Measurements from ENCODE around the gene CYP2C18.
"Not testable (repeated sequence)": the region's sequence is repeated elsewhere in the genome, so short reads cannot be mapped to it uniquely, and the experiment has no call there.

CYP2C18 gene

DNA sequence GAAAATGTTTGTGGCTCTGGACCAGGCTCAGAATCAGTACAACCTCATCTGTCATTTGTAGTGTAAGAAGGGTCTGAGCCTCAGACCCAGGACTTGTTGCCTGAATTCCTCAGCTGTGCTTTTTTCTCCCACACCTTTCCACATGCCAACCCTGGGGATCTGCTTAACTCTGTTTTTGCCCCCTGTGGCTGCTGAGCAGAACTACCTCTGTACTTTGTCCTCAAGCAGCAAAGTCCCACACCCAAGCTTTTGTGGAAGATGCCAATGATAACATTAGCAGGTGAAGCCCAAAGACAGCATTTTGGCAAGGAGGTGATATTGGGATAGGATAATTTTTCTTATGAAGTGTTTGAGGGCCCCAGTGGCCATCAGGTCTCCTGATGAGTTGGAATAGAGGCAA, 5.8 kb upstream of the CYP2C18 start:
- no peaks in the 10 kb centered on the region for H3K36me3 ChIP-seq
- H3K27me3 ChIP-seq: peaks cover 0 to 3% of the 10 kb centered on the region in 2 donors
- no peaks in the 10 kb centered on the region for H3K9me3 ChIP-seq
- no peak overlapping the region for H3K27ac ChIP-seq
- TF ChIP-seq, protein P1, sequence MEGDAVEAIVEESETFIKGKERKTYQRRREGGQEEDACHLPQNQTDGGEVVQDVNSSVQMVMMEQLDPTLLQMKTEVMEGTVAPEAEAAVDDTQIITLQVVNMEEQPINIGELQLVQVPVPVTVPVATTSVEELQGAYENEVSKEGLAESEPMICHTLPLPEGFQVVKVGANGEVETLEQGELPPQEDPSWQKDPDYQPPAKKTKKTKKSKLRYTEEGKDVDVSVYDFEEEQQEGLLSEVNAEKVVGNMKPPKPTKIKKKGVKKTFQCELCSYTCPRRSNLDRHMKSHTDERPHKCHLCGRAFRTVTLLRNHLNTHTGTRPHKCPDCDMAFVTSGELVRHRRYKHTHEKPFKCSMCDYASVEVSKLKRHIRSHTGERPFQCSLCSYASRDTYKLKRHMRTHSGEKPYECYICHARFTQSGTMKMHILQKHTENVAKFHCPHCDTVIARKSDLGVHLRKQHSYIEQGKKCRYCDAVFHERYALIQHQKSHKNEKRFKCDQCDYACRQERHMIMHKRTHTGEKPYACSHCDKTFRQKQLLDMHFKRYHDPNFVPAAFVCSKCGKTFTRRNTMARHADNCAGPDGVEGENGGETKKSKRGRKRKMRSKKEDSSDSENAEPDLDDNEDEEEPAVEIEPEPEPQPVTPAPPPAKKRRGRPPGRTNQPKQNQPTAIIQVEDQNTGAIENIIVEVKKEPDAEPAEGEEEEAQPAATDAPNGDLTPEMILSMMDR (IDR thresholded peaks at IDR 0.05): no peak
- intact Hi-C loops (cut with DNase I; ENCODE audit: low total_unique reads): no loop called here
- no peak for DNase-seq
- no peak overlapping the region for H3K4me3 ChIP-seq
- no peaks in the 10 kb centered on the region for H3K4me1 ChIP-seq

DNA sequence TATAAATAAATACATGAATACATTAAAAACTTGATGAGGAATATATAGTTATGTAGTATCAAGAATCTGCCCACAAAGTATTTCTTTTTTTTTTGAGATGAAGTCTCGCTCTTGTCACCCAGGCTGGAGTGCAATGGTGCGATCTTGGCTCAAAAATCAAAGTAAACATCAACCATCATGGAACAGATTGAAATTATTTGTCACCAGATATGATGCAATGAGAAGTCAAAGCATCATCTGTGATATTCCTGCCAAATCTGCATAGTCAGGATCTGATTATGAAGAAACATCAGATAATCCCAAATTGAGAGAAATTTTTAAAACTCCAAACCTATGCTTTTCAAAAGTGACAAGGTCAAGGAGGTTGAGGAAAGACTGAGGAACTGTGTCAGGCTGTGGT, 5.1 kb upstream of the CYP2C18 start:
- Histone ChIP-seq H3K27ac (no peak overlapping the region), H3K4me3 (no peak overlapping the region), H3K27me3 (peaks cover 0 to 3% of the 10 kb centered on the region in 2 donors), H3K36me3 (no peaks in the 10 kb centered on the region), H3K9me3 (no peaks in the 10 kb centered on the region), H3K4me1 (no peaks in the 10 kb centered on the region)
- TF ChIP-seq, protein P1 (IDR thresholded peaks at IDR 0.05): no peak
- intact Hi-C loops (cut with DNase I; ENCODE audit: low total_unique reads): no loop called here
- no peak for DNase-seq

DNA sequence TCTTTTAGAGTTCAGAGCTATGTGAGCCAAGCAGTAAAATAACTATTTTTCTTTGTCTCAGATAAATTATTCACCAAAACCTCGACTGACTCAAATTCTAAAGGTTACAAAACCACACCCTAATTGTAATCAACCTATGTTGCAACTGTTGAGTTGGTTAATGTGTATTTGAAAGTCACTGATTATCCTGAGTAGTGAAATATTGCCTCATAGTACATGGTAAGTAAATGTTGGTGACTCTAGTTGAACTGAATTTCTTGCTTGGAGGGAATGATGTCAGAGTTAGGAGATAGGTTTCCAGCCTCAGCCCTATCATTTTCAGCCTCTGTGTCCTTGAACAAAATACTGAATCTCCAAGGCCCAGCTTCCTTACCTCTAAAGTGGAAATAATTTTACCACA, 3.0 kb upstream of the CYP2C18 start:
- intact Hi-C loops (cut with DNase I; ENCODE audit: low total_unique reads): no loop called here
- no peak overlapping the region for H3K27ac ChIP-seq

DNA sequence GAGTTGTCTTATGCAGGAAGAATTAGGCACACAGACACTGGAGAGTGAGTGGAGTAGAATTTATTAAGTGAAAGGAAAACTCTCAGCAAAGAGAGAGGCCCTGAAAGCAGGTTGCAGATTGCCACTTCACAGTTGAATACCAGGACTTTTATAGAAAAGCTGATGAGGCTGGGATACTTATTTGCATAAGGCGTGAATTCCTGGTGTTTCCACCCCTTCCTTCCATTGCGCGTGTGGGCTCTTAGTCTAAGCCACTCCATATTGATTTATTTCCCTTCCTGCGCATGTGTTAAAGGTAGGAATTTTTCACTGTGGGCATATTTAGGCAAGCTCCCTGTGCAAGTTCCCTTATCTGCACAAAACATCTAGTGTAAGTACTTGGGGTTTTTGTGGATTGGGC, 893 bp upstream of the CYP2C18 start:
- H3K27ac ChIP-seq; H3K27me3 ChIP-seq; H3K4me3 ChIP-seq; H3K36me3 ChIP-seq; DNase-seq; H3K4me1 ChIP-seq; H3K9me3 ChIP-seq; intact Hi-C loops (cut with DNase I; ENCODE audit: low total_unique reads): not testable (repeated sequence)

More for the DNA sequence above, 3.0 kb upstream of the CYP2C18 start:
- Histone ChIP-seq H3K4me3 (no peak overlapping the region), H3K36me3 (no peaks in the 10 kb centered on the region), H3K9me3 (peaks cover 0 to 7% (median 0%) of the 10 kb centered on the region in 3 donors), H3K4me1 (no peaks in the 10 kb centered on the region), H3K27me3 (peaks cover 0 to 3% of the 10 kb centered on the region in 2 donors)
- DNase-seq: no peak
- TF ChIP-seq, protein P1 (IDR thresholded peaks at IDR 0.05): no peak

DNA sequence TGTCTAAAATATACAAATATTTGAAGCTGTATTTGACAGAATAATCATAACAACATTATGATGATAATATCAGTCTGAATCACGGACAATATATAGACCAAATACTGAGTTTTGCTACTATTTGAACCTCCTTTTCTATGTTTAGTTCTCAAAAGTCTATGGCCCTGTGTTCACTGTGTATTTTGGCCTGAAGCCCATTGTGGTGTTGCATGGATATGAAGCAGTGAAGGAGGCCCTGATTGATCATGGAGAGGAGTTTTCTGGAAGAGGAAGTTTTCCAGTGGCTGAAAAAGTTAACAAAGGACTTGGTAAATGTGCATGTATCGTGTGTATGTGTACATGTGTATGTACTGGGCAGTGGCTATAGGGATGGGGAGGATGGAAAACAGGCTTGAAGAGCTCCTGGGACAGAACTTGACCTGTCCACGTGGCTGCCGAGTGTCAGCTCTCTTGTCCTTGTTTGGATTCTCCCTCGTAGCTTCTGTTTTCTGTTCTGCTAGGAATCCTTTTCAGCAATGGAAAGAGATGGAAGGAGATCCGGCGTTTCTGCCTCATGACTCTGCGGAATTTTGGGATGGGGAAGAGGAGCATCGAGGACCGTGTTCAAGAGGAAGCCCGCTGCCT, 4.2 kb downstream of the CYP2C18 start:
- TF ChIP-seq, protein P1 (IDR thresholded peaks at IDR 0.05): no peak
- intact Hi-C loops (cut with DNase I; ENCODE audit: low total_unique reads): no loop called here
- Histone ChIP-seq H3K27me3 (no peaks in the 10 kb centered on the region), H3K36me3 (no peaks in the 10 kb centered on the region), H3K4me1 (no peaks in the 10 kb centered on the region), H3K4me3 (no peak overlapping the region), H3K27ac (no peak overlapping the region), H3K9me3 (peaks cover 0 to 7% (median 0%) of the 10 kb centered on the region in 3 donors)
- no peak for DNase-seq

DNA sequence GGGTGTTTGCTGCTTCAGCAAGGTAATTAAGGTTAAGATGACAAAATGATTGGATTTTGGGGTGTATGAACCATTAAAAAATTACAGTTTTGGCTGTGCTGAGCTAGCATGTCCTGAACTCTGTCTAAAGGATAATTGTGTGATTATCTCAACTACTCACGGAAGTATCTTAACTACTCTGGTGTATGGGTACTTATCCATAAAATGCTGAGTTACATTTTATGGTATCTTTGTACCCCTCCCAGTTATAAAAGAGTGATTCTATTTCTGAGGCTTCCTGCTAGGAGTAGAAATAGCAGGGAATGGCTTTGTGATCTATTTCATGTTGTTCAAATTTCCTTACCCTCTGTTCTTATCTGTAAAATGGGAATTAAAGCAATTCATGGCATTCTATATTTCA, 22.6 kb downstream of the CYP2C18 start:
- Histone ChIP-seq H3K27me3 (no peaks in the 10 kb centered on the region), H3K4me3 (no peak overlapping the region), H3K4me1 (no peaks in the 10 kb centered on the region), H3K9me3 (no peaks in the 10 kb centered on the region), H3K27ac (no peak overlapping the region), H3K36me3 (no peaks in the 10 kb centered on the region)
- TF ChIP-seq, protein P1 (IDR thresholded peaks at IDR 0.05): no peak
- DNase-seq: no peak
- intact Hi-C loops (cut with DNase I; ENCODE audit: low total_unique reads): no loop called here

All from tibial artery (tissue), 4 donors.